ENCODE results near the gene TRAPPC11.
"Not testable (repeated sequence)": the region's sequence is repeated elsewhere in the genome, so short reads cannot be mapped to it uniquely, and the experiment has no call there.

Gene TRAPPC11

DNA sequence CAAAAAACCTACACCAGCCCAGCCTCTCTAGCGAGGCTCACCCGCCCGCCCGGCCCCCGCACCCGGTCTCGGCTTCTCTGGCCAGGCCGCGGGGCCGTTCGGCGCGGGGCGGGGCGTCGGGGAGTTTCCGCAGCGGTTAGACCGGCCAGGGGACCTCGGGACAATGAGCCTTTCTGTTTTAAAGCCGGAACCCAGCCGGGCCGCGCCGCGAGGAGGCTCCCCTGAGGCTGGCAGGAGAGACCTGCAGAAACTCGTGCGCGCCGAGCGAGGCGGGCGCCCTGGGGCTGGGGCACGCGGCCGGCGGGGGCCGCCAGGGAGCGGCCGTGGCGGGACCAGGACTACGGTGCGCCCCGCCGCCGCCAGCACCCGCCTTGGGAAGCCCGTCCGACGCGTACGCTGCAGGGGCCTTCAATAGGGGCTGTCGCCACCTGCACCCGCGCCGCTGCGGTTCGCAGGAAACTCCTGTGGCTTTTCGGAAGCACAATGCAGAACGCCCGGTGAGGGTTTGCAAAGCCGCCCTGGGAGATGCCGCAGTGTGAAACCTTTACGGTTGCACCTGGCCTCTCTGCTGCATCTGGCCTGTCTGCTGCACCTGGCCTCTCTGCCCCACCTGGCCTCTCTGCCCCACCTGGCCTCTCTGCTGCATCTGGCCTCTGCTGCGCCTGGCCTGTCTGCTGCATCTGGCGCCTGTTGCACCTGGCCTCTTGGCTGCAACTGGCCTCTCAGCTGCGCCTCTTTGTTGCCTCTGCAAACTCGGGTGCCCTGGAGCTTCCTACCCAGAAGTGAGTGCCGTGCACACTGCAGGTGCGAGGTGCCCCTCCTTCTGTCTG lies 63.9 kb downstream of the TRAPPC11 start:
- DNase-seq = peak; percentile 42

DNA sequence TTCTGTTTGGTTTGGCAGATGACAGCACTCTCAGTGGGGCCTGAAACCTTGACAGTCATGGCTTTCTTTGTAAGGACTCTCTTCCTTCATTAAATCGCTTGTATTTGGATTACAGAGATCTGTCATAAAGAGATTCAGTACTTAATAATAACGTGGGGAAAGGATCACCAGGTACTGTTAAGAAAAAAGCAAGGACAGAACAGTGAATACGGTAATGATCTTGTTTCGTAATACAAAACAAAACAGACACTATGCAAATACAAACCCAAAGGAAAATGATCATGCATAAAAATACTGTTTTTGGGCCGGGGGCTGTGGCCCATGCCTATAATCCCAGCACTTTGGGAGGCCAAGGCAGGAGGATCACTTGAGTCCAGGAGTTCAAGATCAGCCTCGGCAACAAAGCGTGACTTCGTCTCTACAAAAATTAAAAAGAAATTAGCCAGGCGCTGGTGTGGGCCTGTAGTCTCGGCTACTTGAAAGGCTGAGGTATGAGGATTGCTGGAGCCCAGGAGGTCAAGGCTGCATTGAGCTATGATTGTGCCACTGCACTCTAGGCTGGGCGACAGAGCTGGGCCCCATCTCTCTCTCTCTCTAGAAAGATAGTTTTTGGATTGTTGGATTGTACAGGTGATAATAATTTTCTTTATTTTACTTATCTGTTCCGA lies 64.6 kb downstream of the TRAPPC11 start:
- DNase-seq = no peak

DNA sequence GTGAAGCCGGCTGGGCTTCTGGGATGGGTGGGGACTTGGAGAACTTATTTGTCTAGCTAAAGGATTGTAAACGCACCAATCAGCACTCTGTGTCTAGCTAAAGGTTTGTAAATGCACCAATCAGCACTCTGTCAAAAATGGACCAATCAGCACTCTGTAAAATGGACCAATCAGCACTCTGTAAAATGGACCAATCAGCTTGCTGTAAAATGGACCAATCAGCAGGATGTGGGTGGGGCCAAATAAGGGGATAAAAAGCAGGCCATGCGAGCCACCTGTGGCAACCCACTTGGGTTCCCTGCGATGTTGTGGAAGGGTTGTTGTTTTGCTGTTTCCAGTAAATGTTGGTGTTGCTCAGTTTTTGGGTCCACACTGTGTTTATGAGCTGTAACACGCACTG lies 66.5 kb downstream of the TRAPPC11 start:
- DNase-seq = not testable (repeated sequence)

DNA sequence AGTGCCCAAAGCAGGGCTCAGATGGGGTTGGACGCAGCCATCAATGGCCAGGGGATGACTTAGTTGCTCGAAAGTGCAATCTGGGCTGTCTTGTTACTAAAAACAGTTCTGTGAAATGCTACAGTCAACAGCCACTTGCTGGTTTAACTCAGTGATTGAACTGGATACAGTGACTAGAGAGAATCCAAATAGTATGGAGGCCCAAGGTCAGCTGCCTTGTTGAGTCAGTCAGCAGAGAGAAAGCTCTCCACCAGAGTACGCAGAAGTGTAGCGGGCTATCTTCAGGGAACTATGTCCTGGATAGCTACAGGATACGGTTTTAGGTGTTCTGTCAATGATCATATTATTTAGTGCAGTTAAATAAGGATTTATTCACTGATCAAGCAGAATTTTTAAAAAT lies 68.4 kb downstream of the TRAPPC11 start:
- DNase-seq = no peak

DNA sequence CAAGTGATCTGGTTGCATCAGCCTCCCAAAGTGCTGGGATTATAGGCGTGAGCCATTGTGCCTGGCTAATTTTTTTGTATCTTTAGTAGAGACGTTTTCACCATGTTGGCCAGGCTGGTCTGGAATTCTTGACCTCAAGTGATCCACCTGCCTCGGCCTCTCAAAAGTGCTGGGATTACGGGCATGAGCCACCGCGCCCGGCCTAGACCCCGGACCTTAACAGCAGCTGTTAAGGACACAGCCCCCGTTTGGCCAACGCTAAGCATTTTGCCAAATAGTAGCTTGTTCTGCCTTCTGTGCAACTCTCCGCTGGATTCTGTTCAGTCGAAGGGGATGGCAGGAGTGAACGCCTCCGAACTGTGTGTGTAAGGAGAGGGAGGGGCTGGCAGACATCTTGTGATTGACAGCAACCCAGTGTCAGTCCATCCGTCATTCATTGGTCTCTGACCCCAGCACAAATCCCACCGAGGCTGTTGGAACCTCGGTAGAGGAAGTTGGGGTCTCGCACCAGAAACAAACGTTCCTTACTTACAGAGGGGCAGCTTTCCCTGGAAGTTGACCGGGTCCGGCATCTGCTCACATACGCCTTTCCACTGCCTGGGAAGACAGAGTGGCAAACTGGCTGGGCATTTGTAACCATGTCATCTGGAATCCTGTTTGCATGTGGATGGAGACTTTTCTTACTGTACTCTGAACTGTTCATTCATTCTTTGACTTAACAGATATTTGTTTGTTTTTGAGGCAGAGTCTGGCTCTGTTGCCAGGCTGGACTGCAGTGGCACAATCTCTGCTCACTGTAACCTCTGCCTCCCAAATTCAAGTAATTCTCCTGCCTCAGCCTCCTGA lies 69.4 kb downstream of the TRAPPC11 start:
- no peak for DNase-seq

DNA sequence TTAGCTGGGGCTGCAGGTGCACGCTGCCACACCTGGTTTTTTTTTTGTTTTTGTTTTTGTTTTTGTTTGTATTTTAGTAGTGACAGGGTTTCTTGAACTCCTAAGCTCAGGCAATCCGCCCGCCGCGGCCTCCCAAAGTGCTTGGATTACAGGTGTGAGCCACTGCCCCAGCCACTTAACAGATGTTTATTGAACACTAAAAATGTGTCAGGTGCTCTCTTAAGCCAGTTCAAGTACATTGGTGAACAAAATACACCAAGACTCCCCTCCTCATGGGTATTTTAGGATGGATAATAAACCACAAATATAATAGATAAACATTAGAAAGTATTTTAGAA lies 69.9 kb downstream of the TRAPPC11 start:
- DNase-seq = no peak

DNA sequence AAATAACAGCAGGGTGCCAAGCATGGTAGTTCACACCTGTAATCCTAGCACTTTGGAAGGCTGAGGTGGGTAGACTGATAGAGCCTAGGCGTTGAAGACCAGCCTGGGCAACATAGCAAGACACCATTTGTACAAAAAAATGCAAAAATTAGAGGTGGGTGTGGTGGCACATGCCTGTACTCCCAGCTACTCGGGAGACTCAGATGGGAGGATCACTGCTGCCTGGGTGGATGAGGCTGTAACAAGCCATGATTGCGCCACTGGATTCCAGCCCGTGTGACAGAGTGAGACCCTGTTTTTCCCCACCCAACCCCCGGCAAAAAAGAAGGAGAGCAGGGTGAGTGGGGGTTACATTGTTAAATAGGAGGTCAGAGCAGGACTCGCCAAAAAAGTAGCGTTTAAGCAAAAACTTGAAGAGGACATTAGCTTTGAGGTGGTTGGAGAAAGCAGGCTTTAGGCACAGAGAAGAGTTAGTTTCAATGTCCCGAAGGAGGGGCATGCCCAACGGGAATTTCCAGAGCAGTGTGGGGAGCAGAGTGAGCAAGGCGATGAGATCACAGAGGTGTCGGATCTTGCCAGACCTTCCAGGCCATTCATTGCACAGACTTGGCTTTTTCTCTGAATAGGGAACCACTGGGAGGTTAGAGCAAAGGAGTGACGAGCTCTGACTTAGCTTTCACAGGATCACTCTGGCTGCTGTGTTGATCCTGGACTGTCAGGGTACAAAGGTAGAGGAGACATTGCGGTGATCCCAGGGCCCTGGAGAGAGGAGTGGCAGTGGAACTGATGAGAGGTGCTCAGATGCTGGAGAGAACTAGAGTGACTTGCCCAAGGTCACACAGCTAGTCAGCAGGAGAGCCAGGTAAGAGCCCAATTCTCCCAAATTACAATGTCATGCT lies 70.6 kb downstream of the TRAPPC11 start:
- DNase-seq = no peak

DNA sequence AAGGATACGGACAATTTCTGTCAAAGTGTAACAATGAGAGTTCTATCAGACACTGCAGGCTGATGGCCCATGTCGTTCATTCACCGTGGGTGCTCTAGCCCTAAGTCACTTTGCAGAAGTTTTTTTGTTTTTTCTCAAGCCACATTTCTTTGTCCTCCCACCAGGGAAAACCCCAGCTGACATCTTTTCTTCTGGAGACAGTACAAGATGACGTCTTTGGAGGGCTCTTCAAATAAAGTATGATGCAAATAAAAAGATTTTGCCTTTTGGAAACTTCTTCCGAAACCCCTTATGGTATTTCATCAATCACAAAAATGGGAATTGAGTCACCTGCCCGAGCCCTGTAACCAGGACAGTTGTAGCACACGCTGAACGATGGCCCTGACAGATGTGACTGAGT lies 73.2 kb downstream of the TRAPPC11 start:
- no peak for DNase-seq

DNA sequence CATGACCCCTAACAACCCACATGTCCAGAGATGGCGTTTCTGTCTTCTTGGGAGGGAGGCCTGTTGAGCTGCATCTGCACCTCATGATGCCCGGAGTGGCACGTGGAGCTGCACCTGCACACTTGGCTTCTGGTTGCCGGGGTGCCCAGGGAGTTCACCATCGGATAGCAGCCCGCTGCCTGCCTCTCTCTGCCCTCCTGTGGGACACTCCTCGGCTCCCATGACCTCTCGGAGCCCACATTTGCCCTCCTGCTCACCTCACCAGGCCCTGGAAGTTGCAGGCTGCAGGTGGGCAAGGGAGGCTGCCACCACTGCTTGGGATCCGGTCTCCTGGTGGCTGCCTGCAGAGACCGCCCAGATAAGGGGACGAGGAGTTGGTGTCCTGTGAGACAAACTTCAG lies 74.1 kb downstream of the TRAPPC11 start:
- no peak for DNase-seq

DNA sequence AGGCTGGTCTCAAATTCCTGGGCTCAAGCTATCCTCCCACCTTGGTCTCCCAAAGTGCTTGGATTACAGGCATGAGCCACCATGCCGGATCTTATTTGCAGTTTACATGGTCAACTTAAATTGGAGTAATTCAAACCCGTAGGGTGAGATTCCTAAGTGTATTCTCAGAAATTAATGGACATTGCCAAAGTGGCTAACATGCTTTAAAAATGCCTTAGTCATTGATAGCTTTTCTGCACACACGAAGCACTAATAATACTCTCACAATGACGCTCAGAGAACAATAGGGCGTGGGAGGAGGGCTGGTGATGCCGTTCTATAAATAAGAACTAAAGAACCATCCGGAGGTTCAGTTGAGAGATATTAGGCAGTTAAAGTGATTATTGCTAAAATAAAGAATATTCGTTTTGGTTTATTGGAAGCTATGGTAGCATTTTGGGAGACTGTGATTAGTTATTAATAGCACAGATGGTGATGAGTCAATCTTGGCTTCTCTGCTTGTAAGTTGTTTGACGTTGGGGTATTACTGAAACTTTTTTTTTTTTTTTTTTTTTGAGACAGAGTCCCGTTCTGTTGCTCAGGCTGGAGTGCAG lies 79.1 kb downstream of the TRAPPC11 start:
- no peak for DNase-seq

DNA sequence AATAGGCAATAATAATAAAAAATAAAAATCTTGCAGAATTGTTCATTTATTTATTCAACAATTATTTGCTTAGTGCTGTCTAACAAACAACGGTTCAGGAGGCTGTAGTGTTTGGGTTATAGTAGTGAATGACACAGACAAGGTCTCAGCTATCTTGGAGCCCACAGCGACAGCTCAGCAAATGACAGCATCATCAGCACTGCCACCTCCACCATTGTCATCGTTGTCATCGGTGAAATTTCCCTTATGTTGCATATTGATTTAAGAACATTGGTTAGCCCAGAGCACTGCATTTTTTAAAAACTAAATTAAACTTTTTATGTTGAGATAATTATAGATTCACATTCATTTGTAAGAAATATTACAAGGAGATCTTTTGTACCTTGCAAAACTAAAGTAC lies 79.9 kb downstream of the TRAPPC11 start:
- no peak for DNase-seq

DNA sequence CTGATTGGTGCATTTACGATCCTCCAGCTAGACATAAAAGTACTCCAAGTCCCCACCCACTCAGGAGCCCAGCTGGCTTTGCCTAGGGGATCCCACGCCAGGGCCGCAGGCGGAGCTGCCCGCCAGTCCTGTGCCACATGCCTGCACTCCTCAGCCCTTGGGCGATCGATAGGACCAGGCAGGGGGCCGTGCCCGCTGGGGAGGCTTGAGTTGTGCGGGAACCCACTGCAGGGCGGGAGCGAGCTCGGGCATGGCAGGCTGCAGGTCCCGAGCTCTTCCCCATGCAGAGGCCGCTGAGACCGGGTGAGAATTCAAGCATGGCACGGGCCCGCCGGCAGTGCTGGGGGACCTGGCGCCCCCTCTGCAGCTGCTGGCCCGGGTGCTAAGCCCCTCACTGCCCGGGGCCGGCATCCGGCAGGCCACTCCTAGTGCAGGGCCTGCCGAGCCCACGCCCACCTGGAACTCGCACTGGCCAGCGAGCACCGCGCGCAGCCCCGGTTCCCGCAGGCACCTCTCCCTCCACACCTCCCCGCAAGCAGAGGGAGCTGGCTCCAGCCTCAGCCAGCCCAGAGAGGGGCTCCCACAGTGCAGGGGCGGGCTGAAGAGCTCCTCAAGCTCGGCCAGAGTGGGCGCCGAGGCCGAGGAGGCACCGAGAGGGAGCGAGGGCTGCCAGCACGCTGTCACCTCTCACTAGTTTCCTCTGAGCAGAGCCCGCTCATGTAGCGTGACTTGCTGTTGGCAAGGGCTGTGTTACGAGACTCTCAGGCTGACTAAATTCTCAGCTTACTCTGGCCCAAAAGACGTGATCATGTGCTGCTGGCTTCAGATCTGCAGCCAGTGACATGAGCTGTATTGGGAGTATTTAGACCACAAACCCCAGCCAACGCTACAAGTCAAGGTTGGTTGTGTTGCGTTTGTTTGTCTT lies 87.5 kb downstream of the TRAPPC11 start:
- no peak for DNase-seq

DNA sequence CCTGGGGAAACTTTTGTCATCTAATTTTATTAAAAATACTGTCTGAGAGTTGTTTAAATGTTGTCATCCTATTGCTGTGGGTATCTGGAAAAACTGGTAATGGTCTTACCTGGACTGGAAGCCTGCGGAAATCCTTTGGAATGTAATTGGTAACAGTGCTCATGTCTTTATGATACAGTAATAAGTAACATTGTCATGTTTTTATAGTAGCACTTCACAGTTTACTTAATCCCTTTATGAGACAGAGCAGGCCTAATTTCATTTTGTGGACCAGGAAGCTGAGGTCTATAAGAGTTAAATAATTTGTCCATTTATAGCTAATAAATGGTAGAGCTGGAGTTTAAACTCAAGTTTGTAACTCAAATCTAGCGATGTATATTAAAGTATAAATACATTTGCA lies 88.3 kb downstream of the TRAPPC11 start:
- no peak for DNase-seq

DNA sequence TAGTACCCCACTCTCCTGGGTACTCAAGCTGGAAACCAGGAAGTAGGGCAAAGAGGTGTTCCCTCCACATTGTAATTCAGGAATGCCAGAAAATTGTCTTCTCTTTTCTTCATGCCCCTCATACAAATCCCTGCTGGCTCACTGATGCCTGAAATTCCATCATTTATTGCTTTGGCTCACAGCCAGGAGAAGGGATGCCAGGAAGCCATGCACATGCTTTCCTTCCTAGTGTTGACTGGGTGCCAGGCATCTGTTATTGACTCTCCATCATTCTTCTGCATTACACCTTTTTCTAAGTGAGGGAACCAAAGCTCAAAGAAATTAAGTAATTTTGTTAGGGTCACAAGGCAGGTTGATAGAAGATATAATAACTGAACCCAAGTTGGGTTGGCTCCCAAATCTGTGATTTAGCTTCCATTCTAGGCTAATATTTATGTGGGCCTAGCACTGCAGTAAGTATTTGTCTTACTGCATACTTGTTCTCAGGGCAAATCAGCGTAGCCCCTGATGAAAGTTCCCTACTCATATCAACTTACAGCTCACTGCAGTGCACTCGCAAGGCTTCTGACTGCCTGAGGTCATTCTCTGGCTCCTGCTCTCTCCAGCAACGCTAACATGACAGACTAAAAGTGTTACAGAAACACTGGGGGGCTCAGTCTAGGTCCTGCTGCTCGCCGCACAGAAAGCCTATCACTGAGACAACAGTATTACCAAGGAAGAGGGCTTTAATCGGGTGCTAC lies 89.0 kb downstream of the TRAPPC11 start:
- DNase-seq = no peak

DNA sequence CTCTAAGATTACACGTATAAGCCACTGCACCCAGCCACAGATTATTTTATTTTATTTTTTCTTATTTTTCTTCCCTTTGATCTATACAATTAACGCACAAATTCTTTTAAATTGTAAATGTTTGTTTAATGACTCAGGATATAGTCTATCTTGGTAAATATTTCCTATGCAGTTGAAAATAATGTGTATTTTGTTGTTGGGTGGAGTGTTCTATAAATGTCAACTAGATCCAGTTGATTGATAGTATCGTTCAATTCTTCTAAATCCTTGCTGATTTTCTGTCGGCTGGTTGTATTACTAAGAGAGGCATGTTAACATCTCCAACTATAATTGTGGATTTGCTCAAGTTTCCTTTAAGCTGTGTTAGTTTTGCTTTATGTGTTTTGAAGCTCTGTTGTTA lies 92.0 kb downstream of the TRAPPC11 start:
- no peak for DNase-seq

DNA sequence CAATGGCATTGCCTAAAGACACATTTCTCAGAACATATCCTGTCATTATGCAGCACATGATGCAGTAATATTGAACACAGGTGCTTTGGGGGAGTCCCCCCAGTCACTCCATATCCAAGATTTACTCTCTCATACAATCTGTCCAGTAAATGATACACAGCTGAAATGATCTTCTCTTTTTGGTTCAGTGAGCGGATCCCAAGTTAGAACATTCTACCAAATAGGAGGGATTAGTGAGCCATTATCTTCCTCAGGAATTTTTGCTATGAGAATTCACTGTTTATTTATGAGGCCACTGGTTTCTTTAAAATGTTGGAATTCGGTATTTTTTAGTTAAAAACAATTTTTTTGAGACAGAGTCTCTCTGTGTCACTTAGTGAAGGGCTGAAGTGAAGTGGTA lies 96.5 kb downstream of the TRAPPC11 start:
- DNase-seq = no peak

DNA sequence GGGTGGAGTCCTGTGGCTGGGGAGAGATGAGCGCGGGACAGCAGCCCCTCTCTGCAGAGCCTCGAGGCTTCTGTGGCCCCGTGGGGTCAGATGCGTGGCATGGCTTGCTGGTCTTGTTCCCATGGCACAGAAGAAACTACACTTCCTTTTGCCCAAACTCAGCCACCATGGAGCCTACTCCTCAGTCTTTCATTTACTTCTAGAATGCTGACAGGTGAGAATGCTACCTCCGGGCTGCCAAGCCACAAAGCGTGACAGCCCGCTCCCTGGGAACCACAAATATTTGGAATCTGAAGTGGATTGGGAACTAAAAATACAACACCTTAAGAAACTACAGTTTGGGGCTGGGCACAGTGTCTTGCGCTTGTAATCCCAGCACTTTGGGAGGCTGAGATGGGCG lies 98.0 kb downstream of the TRAPPC11 start:
- DNase-seq = no peak

DNA sequence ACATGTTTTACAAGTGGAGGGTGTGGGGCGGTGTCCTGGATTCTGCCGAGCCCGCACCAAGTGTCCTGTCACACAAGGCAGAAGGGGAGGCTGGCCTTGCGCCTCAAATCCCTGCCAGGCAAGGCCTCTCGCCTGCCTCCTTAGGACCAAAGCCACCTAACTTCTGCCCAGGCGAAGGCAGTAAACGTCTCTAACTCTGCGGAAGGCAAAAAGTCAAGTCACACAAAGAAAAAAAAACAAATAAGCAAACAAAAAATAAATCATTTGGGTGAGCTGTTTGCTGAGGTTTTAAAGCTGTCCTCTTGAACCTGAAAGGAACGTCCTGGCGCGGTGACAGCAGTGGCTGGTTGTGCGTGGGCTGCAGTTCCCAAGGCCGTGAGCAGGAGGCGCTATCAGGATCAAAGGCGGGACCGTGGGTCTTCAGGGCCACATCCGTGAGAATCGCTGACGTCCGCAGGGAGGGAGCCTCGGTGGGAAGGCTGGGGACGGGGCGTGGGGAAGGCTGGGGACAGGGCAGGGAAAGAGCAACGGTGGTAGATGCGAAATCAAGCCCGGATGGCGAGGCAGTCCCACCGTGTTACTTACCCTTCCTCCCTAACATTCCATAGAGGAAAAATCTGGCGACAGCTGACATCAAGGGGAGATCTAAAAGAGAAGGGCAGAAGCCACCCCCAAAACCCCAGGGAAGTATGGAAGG lies 99.1 kb downstream of the TRAPPC11 start:
- DNase-seq = no peak

DNA sequence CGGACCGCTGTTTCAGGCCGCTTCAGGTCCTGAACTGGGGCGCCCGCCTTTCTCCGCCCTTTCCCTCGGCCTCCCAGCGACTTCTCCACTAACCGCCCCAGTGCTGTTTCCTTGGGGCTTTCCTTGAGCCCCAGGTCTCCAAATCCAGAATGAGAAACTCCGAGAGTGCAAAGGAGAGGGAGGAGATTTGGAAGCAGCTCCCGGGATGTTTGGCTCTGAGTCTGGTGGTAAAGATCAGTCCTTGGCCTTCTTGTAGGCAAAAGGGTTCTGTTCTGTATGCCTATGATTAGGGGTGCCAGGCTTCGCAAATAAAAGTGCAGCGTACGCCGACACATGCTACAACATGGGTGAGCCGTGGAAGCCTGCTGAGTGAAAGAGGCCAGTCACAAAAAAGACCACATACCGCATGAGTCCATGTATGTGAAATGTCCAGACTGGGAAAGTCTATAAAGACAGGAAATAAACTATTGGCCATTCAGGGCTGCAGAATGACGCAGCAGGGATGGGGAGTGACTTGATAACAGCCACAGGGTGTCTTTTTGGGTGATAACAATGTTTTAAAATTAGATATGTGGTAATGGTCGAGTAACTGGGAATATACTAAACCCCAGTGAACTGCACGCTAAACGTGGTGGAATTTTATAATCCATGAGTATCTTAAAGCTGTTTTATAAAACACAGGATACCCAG lies 99.8 kb downstream of the TRAPPC11 start:
- no peak for DNase-seq
